ENCODE data around the gene PDZD4.

The PDZD4 gene

DNA sequence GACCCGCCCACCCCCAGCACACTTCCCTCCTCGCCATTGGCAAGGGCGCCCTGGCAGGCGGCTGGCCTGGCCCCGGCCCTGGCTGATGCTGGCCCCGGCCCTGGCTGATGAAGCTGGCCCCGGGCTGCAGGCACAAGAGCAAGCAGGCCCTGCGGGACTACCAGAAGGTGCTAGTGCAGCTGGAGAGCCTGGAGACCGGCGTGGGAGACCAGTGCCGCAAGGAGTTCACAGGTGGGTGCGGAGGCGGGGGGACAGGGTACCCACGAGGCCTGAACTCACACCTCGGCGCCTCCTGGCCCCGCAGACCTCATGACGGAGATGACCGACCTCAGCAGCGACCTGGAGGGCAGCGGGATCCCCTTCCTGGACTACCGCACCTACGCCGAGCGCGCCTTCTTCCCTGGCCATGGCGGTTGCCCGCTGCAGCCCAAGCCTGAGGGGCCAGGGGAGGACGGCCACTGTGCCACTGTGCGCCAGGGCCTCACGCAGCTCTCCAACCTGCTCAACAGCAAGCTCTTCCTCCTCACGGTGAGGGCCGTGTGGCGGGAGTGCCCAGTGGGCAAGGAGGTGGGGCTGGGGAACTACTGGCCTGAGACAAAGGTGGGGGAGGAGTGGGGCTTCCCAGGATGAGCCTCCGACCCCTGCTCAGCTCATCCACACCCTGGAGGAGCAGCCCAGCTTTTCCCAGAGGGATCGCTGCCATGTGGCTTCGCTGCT, 55.6 kb downstream of the PDZD4 start:
- no peak overlapping the region for H3K4me3 ChIP-seq (ENCODE audit: low read depth, low read length)

DNA sequence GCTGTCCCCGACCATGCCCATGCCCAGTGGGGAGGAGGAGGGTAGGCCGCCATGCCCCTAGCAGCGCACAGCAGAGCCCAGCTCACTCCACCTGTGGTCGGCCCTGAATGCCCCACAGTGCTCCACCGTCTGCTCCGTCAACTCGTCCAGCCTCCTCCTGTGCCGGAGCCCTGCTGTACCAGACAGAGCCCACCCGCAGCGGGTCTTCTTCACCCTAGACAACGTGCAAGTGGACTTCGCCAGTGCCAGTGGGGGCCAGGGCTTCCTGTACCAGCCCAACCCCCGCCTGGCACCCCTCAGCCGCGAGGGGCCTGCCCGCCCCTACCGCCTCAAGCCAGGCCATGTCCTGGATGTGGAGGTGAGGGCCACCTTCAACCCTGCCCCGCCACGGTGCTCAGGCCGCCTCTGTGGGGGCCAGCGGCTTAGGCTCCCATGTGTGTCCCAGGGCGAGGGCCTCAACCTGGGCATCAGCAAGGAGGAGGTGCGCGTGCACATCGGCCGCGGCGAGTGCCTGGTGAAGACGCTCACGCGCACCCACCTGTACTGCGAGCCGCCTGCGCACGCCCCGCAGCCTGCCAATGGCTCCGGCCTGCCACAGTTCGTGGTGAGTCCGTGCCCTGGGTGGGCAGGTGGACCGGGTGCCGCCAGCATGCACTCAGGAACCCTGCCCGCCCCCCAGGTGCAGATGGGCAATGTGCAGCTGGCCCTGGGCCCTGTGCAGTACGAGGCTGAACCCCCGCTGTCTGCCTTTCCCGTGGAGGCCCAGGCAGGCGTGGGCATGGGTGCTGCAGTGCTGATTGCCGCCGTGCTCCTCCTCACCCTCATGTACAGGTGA, 56.4 kb downstream of the PDZD4 start:
- H3K4me3 ChIP-seq (ENCODE audit: low read depth, low read length), result no peak overlapping the region

DNA sequence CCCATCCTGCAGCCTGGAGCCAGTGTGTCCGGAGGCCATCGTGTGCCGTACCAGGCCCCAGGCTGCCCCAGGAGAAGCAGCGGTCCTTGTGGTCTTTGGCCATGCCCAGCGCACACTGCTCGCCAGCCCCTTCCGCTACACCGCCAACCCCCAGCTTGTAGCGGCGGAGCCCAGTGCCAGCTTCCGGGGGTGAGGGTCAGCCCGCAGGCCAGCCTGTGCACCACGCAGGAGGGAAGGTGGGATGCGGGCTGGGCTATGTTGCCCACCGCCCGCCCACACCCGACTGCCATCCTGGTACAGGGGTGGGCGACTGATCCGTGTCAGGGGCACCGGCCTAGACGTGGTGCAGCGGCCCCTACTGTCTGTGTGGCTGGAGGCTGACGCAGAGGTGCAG, 57.1 kb downstream of the PDZD4 start:
- H3K4me3 ChIP-seq (ENCODE audit: low read depth, low read length), result no peak overlapping the region

DNA sequence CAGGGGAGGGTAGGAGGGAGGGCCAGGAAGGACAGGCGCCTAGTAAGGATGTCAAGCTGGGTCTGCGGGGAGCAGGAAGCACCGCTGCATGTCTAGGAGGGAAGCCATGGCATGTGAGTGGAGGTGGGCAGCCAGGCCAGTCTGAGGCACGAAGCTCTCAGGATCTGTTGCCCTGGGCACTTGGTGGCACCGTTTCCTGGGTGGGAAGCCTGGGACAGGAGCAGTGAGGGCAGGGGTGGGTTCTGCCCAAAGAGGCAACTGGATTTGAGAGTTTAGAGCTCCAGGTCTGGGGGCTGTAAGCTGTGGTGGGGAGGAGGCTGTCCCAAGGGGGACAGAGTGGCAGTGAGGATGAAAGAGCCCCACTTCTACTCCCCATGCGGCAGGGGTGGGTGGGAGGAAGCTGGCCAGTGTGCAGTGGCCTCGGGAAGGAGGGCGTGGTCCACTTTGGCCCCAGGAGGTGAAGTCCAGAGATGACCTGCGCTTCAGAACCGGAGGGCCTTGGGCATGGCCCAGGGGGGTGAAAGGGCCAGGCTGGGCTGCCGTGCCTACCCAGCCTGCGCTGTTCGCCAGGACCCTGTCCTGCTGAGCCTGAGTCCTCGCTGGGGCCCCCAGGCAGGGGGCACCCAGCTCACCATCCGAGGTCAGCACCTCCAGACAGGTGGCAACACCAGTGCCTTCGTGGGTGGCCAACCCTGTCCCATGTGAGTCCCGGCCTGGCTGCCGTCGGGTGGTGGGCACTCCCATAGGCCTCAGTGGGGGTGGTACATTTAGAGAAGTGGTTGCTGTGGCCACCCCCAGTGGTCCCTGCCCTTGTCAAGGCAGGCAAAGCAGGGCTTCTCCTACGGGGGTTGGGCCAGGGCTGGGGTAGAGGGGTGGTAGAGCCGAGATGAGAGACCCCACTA, 57.8 kb downstream of the PDZD4 start:
- no peak overlapping the region for H3K4me3 ChIP-seq (ENCODE audit: low read depth, low read length)

DNA sequence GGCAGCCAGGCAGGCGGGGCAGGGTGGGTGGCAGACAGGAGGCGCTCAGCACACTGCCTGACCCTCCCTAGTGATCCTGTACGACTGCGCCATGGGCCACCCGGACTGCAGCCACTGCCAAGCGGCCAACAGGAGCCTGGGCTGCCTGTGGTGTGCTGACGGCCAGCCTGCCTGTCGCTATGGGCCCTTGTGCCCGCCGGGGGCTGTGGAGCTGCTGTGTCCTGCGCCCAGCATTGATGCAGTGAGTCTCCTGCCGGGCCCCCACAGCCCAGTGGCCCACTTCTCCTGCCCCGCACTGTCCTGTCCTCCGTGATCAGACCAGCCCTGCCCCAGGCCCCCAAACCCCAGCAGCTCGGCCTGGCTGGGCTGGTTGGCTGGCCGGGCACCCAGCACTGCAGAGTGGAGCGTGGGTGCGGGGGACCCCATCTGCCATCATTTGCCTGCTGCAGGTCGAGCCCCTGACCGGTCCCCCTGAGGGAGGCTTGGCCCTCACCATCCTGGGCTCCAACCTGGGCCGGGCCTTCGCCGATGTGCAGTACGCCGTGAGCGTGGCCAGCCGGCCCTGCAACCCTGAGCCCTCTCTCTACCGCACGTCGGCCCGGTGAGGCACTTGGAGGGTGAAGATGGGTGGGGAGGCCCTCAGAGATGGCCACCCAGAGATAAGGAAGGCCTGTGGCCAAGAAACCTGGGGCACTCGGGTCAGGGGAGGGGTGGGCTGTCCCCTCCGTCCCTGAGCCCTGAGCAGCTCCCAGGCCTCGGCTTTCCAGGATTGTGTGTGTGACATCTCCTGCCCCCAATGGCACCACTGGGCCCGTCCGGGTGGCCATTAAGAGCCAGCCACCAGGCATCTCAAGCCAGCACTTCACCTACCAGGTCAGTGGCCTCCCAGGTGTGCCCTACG, 58.7 kb downstream of the PDZD4 start:
- no peak overlapping the region for H3K4me3 ChIP-seq (ENCODE audit: low read depth, low read length)

DNA sequence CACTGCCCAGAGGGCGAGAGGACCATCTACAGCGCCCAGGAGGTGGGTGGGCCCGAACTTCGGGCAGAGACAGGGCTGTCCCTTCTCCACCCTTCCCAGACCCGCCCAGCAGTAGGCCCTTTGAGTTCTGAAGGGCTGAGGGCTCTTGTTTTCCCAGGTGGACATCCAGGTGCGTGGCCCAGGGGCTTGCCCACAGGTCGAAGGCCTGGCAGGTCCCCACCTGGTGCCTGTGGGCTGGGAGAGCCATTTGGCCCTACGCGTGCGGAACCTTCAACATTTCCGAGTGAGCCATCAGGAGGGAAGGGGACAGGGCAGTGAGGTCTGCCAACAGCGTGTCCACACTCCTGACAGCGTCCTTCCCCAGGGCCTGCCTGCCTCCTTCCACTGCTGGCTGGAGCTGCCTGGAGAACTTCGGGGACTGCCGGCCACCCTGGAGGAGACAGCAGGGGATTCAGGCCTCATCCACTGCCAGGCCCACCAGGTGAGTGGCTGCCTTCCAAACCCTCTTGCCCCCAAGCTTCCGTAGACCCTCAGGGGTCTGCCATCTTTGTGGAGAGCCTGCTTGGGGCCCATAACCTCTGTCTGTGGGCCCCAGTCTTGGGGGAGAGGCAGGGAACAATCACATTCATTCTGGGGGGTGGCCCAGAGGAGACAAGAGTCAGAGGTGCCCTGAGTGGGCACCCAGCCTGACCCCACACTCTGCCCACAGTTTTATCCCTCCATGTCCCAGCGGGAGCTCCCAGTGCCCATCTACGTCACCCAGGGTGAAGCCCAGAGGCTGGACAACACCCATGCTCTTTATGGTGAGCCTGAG, 59.5 kb downstream of the PDZD4 start:
- H3K4me3 ChIP-seq (ENCODE audit: low read depth, low read length), result no peak overlapping the region

DNA sequence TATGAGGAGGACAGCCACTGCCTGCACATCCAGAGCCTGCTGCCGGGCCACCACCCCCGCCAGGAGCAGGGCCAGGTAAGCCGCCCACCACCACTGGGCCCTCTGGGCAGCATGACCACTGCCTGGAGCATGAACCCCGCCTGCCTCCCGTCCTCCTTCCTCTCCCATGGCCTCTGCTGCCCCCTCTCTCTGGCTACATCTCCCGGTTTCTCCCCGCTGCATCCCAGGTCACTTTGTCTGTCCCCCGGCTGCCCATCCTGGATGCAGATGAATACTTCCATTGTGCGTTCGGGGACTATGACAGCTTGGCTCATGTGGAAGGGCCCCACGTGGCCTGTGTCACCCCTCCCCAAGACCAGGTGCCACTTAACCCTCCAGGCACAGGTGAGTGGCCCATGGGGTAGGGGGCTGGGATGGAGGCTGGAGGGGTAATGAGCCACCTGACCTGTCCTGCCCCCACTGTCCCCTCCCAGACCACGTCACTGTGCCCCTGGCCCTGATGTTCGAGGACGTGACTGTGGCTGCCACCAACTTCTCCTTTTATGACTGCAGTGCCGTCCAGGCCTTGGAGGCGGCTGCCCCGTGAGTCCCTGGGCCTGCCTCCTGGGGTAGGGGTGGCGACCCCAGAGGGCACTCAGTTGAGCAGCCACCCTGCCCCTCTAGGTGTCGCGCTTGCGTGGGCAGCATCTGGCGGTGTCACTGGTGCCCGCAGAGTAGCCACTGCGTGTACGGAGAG, 60.3 kb downstream of the PDZD4 start:
- H3K4me3 ChIP-seq (ENCODE audit: low read depth, low read length), result no peak overlapping the region

DNA sequence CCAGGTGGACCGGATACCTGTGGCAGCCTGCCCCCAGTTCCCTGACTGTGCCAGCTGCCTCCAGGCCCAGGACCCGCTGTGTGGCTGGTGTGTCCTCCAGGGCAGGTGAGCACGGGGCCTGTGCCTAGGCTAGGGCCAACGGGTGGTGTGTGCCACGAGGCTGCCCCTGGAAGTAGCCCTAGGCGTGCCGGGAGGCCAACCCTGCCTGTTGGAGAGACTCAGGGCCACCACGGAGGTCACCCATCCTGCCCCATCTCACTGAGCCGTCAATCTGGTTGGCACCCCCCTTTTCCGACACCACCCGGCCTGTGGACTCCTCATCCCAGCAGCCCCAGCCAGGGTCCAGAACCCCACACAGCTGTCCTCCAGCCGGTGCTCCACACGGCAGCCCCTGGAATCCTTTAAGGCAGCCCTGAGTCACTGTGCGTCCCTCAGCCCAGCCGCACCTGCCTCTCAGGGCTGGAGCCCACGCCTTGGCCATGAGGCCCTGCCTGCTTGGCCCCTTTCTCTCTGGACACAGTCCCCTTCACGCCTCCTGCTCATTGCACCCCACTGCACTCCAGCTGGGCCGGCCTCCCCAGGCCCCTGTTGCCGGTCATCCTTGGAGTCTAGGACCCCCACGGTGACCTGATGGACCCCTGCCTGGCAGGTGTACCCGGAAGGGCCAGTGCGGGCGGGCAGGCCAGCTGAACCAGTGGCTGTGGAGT, 61.0 kb downstream of the PDZD4 start:
- H3K4me3 ChIP-seq (ENCODE audit: low read depth, low read length), result no peak overlapping the region

DNA sequence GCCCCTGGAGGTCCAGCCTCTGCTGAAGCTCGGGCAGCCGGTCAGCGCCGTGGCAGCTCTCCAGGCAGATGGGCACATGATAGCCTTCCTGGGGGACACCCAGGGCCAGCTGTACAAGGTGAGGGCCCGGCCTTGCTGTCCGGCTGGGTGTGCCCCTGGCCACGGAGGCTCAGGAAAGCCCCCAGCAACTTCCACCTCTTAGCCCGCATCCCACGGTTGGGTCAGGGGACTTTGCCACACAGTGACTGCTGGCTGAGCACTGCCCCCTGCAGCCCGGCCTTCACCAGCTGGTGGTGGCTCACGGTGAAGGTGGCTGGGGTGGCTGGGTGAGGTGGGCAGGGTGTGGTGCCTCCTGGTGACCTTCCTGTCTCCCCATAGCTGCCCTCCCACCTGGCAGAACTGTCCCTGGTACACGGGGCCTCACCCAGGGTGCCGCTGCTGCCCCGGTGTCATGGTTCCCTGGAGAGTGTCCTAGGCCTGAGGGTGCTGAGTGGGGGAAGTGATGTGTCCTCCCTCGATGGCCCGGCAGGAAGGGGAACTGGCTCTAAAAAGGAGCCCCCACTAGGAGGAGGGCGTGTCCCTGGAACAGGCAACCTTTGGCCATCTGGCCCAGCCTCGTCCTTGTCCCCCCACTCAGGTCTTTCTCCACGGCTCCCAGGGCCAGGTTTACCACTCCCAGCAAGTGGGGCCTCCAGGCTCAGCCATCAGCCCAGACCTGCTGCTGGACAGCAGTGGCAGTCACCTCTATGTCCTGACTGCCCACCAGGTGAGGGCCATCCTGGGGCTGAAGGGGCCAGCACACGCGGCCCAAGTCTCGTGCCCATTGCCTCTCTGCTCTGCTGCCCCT, 61.8 kb downstream of the PDZD4 start:
- no peak overlapping the region for H3K4me3 ChIP-seq (ENCODE audit: low read depth, low read length)

DNA sequence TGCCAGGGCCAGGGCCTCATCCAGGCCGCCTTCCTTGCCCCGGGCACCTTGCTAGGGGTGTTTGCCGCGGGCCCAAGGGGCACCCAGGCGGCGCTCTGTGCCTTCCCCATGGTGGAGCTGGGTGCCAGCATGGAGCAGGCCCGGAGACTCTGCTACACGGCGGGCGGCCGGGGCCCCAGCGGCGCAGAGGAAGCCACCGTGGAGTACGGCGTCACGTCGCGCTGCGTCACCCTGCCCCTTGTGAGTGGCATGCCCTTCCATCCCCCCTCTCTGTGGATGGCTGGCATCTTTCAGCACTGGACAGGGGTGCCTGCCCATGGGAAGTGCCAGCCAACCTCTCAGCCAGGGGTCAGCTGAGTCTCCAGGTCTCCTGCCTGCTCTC, 62.7 kb downstream of the PDZD4 start:
- no peak overlapping the region for H3K4me3 ChIP-seq (ENCODE audit: low read depth, low read length)

DNA sequence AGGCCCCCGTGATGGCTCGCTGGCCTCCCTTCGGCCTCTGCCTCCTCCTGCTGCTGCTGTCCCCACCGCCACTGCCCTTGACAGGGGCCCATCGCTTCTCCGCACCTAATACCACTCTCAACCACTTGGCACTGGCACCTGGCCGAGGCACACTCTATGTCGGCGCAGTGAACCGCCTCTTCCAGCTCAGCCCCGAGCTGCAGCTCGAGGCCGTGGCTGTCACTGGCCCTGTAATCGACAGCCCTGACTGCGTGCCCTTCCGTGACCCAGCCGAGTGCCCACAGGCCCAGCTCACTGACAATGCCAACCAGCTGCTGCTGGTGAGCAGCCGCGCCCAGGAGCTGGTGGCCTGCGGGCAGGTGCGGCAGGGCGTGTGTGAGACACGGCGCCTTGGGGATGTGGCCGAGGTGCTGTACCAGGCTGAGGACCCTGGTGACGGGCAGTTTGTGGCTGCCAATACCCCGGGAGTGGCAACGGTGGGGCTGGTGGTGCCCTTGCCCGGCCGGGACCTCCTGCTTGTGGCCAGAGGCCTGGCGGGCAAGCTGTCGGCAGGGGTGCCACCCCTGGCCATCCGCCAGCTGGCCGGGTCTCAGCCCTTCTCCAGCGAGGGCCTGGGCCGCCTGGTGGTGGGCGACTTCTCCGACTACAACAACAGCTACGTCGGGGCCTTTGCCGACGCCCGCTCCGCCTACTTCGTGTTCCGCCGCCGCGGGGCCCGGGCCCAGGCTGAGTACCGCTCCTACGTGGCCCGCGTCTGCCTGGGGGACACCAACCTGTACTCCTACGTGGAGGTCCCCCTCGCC, 63.3 kb downstream of the PDZD4 start:
- H3K4me3 ChIP-seq (ENCODE audit: low read depth, low read length), result no peak overlapping the region

DNA sequence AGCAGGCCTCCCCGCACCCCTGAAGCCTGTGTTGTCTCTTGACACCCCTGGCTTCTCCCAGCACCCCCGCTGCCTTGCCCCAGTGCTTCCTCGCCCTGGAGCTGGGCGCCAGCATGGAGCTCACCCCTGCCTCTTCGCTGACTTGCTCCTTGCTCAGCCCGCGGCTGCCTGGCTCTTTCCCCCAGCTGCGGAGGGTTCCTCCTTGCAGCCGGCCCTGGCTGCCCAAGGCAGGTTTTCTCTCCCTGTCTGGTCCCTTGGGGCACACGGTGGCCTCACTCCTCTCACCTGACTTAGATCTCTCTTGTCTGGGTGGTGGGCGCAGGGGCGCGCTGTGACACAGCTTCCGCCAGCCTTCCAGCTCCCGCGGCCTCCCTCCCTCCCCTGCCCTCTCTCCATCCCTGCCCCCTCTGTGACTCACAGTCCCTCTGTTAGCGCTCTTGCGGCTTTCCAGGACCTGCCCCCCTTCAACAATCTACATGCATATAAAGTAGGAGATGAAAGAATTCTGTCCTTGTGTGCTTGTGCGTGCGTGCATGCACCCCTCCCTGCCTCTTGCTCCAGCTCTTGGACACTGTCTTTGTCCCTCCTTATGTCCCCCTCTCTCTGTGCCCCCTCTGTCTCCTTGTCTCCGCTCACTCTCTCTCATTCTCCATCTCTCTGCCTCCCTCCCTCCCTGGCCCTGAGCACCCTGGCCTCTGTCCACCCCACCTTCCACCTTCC, 64.1 kb downstream of the PDZD4 start:
- H3K4me3 ChIP-seq (ENCODE audit: low read depth, low read length), result no peak overlapping the region

DNA sequence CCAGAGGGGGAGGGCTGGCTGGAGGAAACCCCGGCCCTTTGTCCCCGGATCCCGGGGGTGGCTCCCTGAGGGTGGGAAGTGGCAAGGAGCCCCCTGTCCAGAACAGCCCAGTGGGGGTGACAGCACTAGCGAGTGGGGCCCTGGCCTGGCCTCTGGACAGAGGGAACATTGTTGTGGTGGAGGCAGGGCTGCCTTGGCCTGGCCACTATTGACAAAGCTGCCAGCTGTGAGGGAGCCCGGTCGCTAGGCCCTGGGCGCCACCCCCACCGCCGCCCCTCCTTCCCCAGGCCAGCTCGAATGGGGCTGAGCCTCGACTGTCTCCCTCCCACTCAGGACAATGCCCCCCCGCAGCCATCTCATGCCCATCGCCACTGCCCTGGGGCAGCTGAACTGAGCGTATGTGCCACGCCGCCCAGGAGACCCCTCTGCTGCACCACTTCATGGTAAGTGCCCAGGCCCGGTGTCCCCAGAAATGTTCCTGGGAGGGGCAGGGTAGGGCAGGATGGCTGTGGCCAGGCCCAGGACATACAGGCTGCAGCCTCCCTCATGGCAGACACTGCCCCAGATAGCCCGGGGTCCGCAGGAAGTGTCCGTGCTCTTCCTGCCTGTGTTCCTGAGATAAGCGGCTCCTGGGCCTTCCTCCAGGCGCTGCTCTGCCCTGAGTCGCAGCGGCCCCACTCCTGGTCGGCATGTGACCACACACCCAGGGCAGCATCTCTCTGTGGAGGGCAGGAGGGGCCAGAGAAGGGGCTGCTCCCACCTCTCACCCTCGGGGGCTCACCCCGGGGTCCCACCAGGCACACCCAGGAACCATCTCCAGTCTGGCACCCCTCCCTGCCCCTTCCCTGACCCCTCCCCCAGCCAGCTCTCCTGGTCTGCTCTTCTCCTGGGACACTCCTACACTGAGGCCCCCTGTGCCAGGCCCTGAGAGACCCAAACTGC, 64.9 kb downstream of the PDZD4 start:
- no peak overlapping the region for H3K4me3 ChIP-seq (ENCODE audit: low read depth, low read length)

DNA sequence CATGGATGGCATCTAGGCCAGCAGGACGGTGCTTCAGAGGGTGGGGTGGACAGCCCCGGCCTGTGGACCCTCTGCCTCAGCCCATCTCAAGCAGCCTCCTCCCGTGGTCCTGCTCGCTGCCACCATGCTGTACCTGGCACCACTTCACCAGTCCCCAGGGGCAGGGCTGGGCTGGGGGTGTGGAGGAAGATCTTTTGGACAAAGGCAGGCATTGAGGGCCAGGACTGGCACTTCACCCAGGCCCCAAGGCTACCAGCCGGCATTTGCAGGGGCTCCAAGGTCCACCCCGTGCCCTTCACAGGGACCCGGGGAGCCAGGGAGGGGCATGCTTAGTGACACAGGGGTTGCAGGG, 65.6 kb downstream of the PDZD4 start:
- no peak overlapping the region for H3K4me3 ChIP-seq (ENCODE audit: low read depth, low read length)
